ENCODE measurements around the gene ADCY2.

ADCY2 gene

GRCh38 chr5:7850395-7851239 is 454.7 kb downstream of the ADCY2 start, which contains the start of gene CFAP90:
TSS of gene CFAP90 (minus strand) at chr5:7851133. CDS start at chr5:7851021, 112 bp downstream.
- TF ChIP-seq CTCF (IDR thresholded peaks at IDR 0.05; ENCODE audit: control insufficient read depth, extremely low read depth, insufficient read depth), result no peak
- DNase-seq (ENCODE audit: low read depth), result no peak
- no peak within 1 kb of the TSS for H3K4me3 ChIP-seq (ENCODE audit: low read depth, low read length)

- DNase-seq (ENCODE audit: low read depth), result no peak
- H3K4me3 ChIP-seq (ENCODE audit: low read depth, low read length), result no peak overlapping the region
- TF ChIP-seq CTCF (IDR thresholded peaks at IDR 0.05; ENCODE audit: control insufficient read depth, extremely low read depth, insufficient read depth), result no peak
These were observed 455.3 kb downstream of the ADCY2 start for GRCh38 chr5:7851240-7851592.

- H3K4me3 ChIP-seq (ENCODE audit: low read depth, low read length), result no peak overlapping the region
- TF ChIP-seq CTCF (IDR thresholded peaks at IDR 0.05; ENCODE audit: control insufficient read depth, extremely low read depth, insufficient read depth), result no peak
- peak; percentile 98 for DNase-seq (ENCODE audit: low read depth)
These were observed 455.8 kb downstream of the ADCY2 start for GRCh38 chr5:7851617-7852289.

GRCh38 chr5:7852542-7852941 is 456.6 kb downstream of the ADCY2 start:
- no peak for TF ChIP-seq CTCF (IDR thresholded peaks at IDR 0.05; ENCODE audit: control insufficient read depth, extremely low read depth, insufficient read depth)
- no peak for DNase-seq (ENCODE audit: low read depth)
- H3K4me3 ChIP-seq (ENCODE audit: low read depth, low read length), result no peak overlapping the region

GRCh38 chr5:7852988-7853387 is 457.1 kb downstream of the ADCY2 start:
- no peak for DNase-seq (ENCODE audit: low read depth)
- H3K4me3 ChIP-seq (ENCODE audit: low read depth, low read length), result no peak overlapping the region
- TF ChIP-seq CTCF (IDR thresholded peaks at IDR 0.05; ENCODE audit: control insufficient read depth, extremely low read depth, insufficient read depth), result no peak

- no peak for DNase-seq (ENCODE audit: low read depth)
- TF ChIP-seq CTCF (IDR thresholded peaks at IDR 0.05; ENCODE audit: control insufficient read depth, extremely low read depth, insufficient read depth), result no peak
- no peak overlapping the region for H3K4me3 ChIP-seq (ENCODE audit: low read depth, low read length)
These were observed 459.7 kb downstream of the ADCY2 start for GRCh38 chr5:7855611-7856010.
